Tibial artery (tissue), 4 donors: Measurements from ENCODE around the gene THADA.

ENCODE experiments used
- DNase-seq, 2 donors: peaks; one replicate each; pipeline ENCODE4 v3.0.0-alpha.2; 2019
- H3K27ac ChIP-seq, 2 donors: fragments of 200-600 bp; sonication (generic) in 1 of 2; 1 replicate in 1 of 2; 2 replicates in 1 of 2; pipeline ENCODE4 v1.5.1; 2018 to 2019; ENCODE audit warnings: mild to moderate bottlenecking in 1 of 2
- H3K27me3 ChIP-seq, 2 donors: fragments of 200-600 bp; sonication (generic) in 1 of 2; one replicate each; pipeline versions ENCODE4 v1.5.1 to v1.6.0; 2016 to 2019
- H3K36me3 ChIP-seq, 3 donors: fragments of 200-600 bp; sonication (generic) in 2 of 3; one replicate each; pipeline ENCODE4 v1.5.1; 2016 to 2019; ENCODE audit warnings: mild to moderate bottlenecking in 2 of 3
- H3K4me1 ChIP-seq, 4 donors: fragments of 200-600 bp; sonication (generic) in 2 of 4; 1 replicate in 3 of 4; 2 replicates in 1 of 4; pipeline ENCODE4 v1.5.1; 2016 to 2019
- H3K4me3 ChIP-seq, 2 donors: fragments of 200-600 bp; sonication (generic) in 1 of 2; 1 replicate in 1 of 2; 2 replicates in 1 of 2; pipeline ENCODE4 v1.5.1; 2018 to 2019; ENCODE audit warnings: mild to moderate bottlenecking in 2 of 2
- H3K9me3 ChIP-seq, 3 donors: fragments of 200-600 bp; sonication (generic) in 1 of 3; one replicate each; pipeline ENCODE4 v1.5.1; 2016 to 2019
- CTCF ChIP-seq, 2 experiments: fragments of 200-600 bp in 1 of 2; fragments of 450-650 bp in 1 of 2; IDR thresholded peaks; one replicate each; pipeline ENCODE4 v1.5.1; 2017 to 2019; ENCODE audit warnings: antibody characterized with exemption in 2 of 2, mild to moderate bottlenecking in 1 of 2, moderate library complexity in 1 of 2
- intact Hi-C: fragments of 100-400 bp; cut with DNase I; formaldehyde crosslinking; loops from one replicate; pipeline ENCODE4 v1.15.0; 2023; ENCODE audit warnings: low total_unique reads

THADA gene

GRCh38 chr2:43203373-43203772 is 392.5 kb downstream of the THADA start:
- no peak overlapping the region for H3K27ac ChIP-seq
- intact Hi-C loops: no loop called here

GRCh38 chr2:43202289-43202688 is 393.5 kb downstream of the THADA start:
- Histone ChIP-seq H3K9me3 (no peaks in the 10 kb centered on the region), H3K4me3 (no peak overlapping the region), H3K36me3 (no peaks in the 10 kb centered on the region), H3K4me1 (no peaks in the 10 kb centered on the region), H3K27me3 (no peaks in the 10 kb centered on the region), H3K27ac (no peak overlapping the region)
- no peak for TF ChIP-seq CTCF (IDR thresholded peaks at IDR 0.05)
- DNase-seq: no peak
- intact Hi-C loops: no loop called here

More at GRCh38 chr2:43203373-43203772, 392.5 kb downstream of the THADA start:
- Histone ChIP-seq H3K36me3 (no peaks in the 10 kb centered on the region), H3K4me3 (no peak overlapping the region), H3K27me3 (no peaks in the 10 kb centered on the region), H3K4me1 (no peaks in the 10 kb centered on the region), H3K9me3 (no peaks in the 10 kb centered on the region)
- TF ChIP-seq CTCF (IDR thresholded peaks at IDR 0.05): no peak
- DNase-seq: no peak

DNA sequence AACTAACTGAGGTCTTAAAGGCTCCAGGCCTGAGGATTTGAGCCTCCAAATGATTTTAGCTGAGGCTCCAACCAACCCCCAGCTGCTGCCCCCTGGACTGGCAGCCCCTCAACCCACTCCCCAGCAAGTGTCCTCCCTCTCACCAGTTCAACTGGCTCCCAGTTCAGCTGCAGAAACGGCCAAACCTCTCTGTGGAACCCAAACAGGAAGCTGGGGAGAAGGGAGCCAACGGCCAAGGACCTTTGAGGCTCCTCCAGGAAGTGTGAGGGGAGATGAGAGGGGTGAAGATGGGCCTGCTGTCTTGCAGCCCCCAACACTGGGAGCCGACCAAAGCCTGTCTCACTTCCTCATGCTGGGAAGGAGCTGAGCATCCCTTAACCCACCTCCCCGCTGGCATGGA is 394.3 kb downstream of the THADA start:
- Histone ChIP-seq H3K4me3 (no peak overlapping the region), H3K9me3 (no peaks in the 10 kb centered on the region), H3K27me3 (no peaks in the 10 kb centered on the region), H3K4me1 (no peaks in the 10 kb centered on the region), H3K36me3 (no peaks in the 10 kb centered on the region), H3K27ac (no peak overlapping the region)
- intact Hi-C loops: no loop called here
- no peak for TF ChIP-seq CTCF (IDR thresholded peaks at IDR 0.05)
- no peak for DNase-seq

DNA sequence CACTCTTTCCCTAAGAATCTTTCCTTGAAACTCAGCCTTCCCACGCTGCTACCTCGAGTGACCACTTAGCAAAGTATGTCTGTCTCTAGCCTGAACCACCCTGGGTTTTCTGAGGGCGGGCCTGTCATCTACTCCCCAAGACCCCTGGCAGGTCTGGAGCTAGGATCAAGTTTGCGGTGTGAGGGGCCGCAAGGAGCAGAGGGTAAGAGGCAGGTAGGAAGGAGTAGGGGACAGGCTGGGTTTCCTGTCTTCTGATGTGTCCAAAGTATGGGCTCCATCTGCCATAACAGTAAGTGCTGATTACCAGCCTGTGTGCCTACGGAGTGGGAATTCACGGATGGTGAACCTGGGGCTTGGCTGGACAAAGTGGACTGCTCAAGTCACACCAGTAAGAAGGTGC is 394.8 kb downstream of the THADA start:
- Histone ChIP-seq H3K27ac (no peak overlapping the region), H3K4me1 (no peaks in the 10 kb centered on the region), H3K9me3 (no peaks in the 10 kb centered on the region), H3K36me3 (no peaks in the 10 kb centered on the region), H3K4me3 (no peak overlapping the region), H3K27me3 (no peaks in the 10 kb centered on the region)
- intact Hi-C loops: no loop called here
- no peak for DNase-seq
- no peak for TF ChIP-seq CTCF (IDR thresholded peaks at IDR 0.05)

- intact Hi-C loops: no loop called here
- Histone ChIP-seq H3K27ac (no peak overlapping the region), H3K4me3 (no peak overlapping the region), H3K27me3 (no peaks in the 10 kb centered on the region), H3K4me1 (no peaks in the 10 kb centered on the region), H3K36me3 (no peaks in the 10 kb centered on the region), H3K9me3 (no peaks in the 10 kb centered on the region)
- no peak for TF ChIP-seq CTCF (IDR thresholded peaks at IDR 0.05)
- DNase-seq: no peak
Observed at GRCh38 chr2:43199492-43200488, 396.0 kb downstream of the THADA start.
